ENCODE measurements around the gene SMAD2.

The SMAD2 gene

GRCh38 chr18:47919916-47920315 lies 10.5 kb downstream of the SMAD2 start:
- no peaks in the 10 kb centered on the region for H3K36me3 ChIP-seq (ENCODE audit: control insufficient read depth, insufficient read depth, low read length)
- H3K27me3 ChIP-seq (replicated peaks; ENCODE audit: control insufficient read depth, insufficient read depth, low read length): no peaks in the 10 kb centered on the region
- no peak overlapping the region for H3K4me3 ChIP-seq (replicated peaks; ENCODE audit: low read depth, low read length)
- DNase-seq (ENCODE audit: extremely low read depth, insufficient read length): no peak
- no peak for TF ChIP-seq CTCF (IDR thresholded peaks at IDR 0.05; ENCODE audit: insufficient read depth, low read length, poor library complexity, severe bottlenecking)

GRCh38 chr18:47917923-47918610 lies 12.4 kb downstream of the SMAD2 start:
- TF ChIP-seq CTCF (IDR thresholded peaks at IDR 0.05; ENCODE audit: insufficient read depth, low read length, poor library complexity, severe bottlenecking): no peak
- H3K27me3 ChIP-seq (replicated peaks; ENCODE audit: control insufficient read depth, insufficient read depth, low read length): no peaks in the 10 kb centered on the region
- DNase-seq (ENCODE audit: extremely low read depth, insufficient read length): no peak
- H3K36me3 ChIP-seq (ENCODE audit: control insufficient read depth, insufficient read depth, low read length): no peaks in the 10 kb centered on the region
- no peak overlapping the region for H3K4me3 ChIP-seq (replicated peaks; ENCODE audit: low read depth, low read length)

GRCh38 chr18:47915930-47916329 lies 14.5 kb downstream of the SMAD2 start:
- TF ChIP-seq CTCF (IDR thresholded peaks at IDR 0.05; ENCODE audit: insufficient read depth, low read length, poor library complexity, severe bottlenecking): no peak
- Histone ChIP-seq H3K36me3 (ENCODE audit: control insufficient read depth, insufficient read depth, low read length) (no peaks in the 10 kb centered on the region), H3K27me3 (replicated peaks; ENCODE audit: control insufficient read depth, insufficient read depth, low read length) (no peaks in the 10 kb centered on the region), H3K4me3 (replicated peaks; ENCODE audit: low read depth, low read length) (no peak overlapping the region)
- DNase-seq (ENCODE audit: extremely low read depth, insufficient read length): no peak

GRCh38 chr18:47915229-47915628 lies 15.2 kb downstream of the SMAD2 start:
- no peak for TF ChIP-seq CTCF (IDR thresholded peaks at IDR 0.05; ENCODE audit: insufficient read depth, low read length, poor library complexity, severe bottlenecking)
- Histone ChIP-seq H3K27me3 (replicated peaks; ENCODE audit: control insufficient read depth, insufficient read depth, low read length) (no peaks in the 10 kb centered on the region), H3K4me3 (replicated peaks; ENCODE audit: low read depth, low read length) (no peak overlapping the region), H3K36me3 (ENCODE audit: control insufficient read depth, insufficient read depth, low read length) (no peaks in the 10 kb centered on the region)
- no peak for DNase-seq (ENCODE audit: extremely low read depth, insufficient read length)

- no peaks in the 10 kb centered on the region for H3K36me3 ChIP-seq (ENCODE audit: control insufficient read depth, insufficient read depth, low read length)
- no peak for TF ChIP-seq CTCF (IDR thresholded peaks at IDR 0.05; ENCODE audit: insufficient read depth, low read length, poor library complexity, severe bottlenecking)
- no peak overlapping the region for H3K4me3 ChIP-seq (replicated peaks; ENCODE audit: low read depth, low read length)
- no peak for DNase-seq (ENCODE audit: extremely low read depth, insufficient read length)
- H3K27me3 ChIP-seq (replicated peaks; ENCODE audit: control insufficient read depth, insufficient read depth, low read length): no peaks in the 10 kb centered on the region
Measured at GRCh38 chr18:47912794-47913585, 17.5 kb downstream of the SMAD2 start.

Data from GM06990 (cell line).